ENCODE measurements around the gene FOXP1. TPM values are rescaled to one million over a fixed set of nuclear protein-coding genes. Genes with fewer than 3 reads are reported as not detected.

The FOXP1 gene
- total and polyA plus RNA-seq, 2 donors from 2014 or later: 6.7 to 87.2 TPM

DNA sequence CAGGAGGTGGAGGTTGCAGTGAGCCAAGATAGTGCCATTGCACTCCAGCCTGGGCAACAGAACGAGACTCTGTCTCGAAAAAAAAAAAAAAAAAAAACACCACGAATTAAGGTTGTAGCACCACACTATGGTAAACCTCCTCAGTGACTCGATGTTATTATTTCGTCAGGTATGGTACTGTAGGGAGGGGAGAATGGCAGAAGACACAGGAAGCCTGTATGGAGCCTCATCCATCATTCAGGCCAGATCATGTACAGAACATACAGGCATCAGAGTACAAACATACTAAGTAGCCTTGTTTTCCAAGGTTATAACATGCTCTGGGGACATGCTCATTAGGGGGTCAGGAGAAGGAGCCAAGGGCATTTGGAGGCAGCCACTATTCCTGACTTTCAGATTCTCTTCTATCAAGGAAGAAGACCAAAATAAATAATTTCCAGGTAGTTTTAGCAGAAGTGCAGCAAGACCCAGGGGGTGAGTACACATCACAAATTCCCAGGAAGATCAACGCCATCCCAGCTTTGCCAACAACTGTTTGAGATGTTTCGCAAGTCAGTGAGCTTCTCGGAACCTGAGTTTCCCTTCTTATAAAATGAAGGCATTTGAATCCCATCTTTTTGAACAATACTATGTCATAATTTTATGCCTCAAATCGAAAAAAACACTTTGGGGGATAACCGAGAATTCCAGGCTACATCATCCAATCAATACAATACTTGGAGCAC is 79.8 kb downstream of the FOXP1 start:
- no peaks in the 10 kb centered on the region for H3K27me3 ChIP-seq (ENCODE audit: control insufficient read depth, insufficient read depth, low read length)
- intact Hi-C loops (cut with DNase I): no loop called here
- TF ChIP-seq, protein P1, sequence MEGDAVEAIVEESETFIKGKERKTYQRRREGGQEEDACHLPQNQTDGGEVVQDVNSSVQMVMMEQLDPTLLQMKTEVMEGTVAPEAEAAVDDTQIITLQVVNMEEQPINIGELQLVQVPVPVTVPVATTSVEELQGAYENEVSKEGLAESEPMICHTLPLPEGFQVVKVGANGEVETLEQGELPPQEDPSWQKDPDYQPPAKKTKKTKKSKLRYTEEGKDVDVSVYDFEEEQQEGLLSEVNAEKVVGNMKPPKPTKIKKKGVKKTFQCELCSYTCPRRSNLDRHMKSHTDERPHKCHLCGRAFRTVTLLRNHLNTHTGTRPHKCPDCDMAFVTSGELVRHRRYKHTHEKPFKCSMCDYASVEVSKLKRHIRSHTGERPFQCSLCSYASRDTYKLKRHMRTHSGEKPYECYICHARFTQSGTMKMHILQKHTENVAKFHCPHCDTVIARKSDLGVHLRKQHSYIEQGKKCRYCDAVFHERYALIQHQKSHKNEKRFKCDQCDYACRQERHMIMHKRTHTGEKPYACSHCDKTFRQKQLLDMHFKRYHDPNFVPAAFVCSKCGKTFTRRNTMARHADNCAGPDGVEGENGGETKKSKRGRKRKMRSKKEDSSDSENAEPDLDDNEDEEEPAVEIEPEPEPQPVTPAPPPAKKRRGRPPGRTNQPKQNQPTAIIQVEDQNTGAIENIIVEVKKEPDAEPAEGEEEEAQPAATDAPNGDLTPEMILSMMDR (IDR thresholded peaks at IDR 0.05; ENCODE audit: borderline replicate concordance, extremely low read depth, insufficient read depth): no peak
- H3K9me3 ChIP-seq (ENCODE audit: control insufficient read depth in 2 of 3, insufficient read depth in 1 of 3, low read length in 3 of 3): no peaks in the 10 kb centered on the region
- peaks cover 0 to 3% (median 0%) of the 10 kb centered on the region in 3 donors for H3K4me1 ChIP-seq (ENCODE audit: control insufficient read depth in 2 of 3, insufficient read depth in 2 of 3, low read depth in 1 of 3, low read length in 3 of 3)
- no peak overlapping the region for H3K27ac ChIP-seq (ENCODE audit: low read depth in 2 of 2, low read length in 2 of 2)
- no peaks in the 10 kb centered on the region for H3K36me3 ChIP-seq (ENCODE audit: control insufficient read depth in 2 of 3, insufficient read depth in 3 of 3, low read length in 3 of 3)
- H3K4me3 ChIP-seq (ENCODE audit: low read length in 3 of 3): no peak overlapping the region
- H3K9ac ChIP-seq (ENCODE audit: low read length in 3 of 3): no peak overlapping the region
- DNase-seq (no peak), FAIRE-seq (no peak)

DNA sequence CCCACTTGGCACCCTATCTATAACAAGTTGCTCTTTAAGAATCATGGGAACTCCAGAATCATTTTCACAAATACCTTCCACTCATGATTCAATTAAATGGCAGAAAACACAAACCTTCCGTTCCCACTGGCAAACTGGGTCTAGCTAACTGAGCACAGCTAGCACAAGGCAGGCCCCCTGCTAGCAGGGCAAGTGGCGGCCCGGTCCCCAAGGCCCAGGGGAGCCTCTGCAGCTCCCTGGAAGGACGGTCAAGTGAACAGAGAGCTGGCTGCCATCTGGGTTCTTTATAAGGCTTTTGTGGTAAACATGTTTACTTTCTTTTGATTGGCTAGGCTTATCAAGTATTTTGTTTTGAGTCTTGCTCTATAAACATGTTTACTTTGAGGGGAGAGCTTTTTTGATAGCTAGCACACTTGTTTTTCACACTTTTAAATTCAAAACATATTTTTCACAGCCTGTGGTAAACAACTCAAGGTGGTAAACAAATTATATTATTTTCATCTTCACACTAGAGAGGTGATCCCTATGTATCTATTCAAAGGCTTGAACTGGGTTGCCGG is 81.4 kb downstream of the FOXP1 start:
- Histone ChIP-seq H3K9ac (ENCODE audit: low read length in 3 of 3) (no peak overlapping the region), H3K36me3 (ENCODE audit: control insufficient read depth in 2 of 3, insufficient read depth in 3 of 3, low read length in 3 of 3) (no peaks in the 10 kb centered on the region), H3K27ac (ENCODE audit: low read depth in 2 of 2, low read length in 2 of 2) (no peak overlapping the region), H3K4me3 (ENCODE audit: low read length in 3 of 3) (no peak overlapping the region), H3K9me3 (ENCODE audit: control insufficient read depth in 2 of 3, insufficient read depth in 1 of 3, low read length in 3 of 3) (no peaks in the 10 kb centered on the region), H3K27me3 (ENCODE audit: control insufficient read depth, insufficient read depth, low read length) (no peaks in the 10 kb centered on the region), H3K4me1 (ENCODE audit: control insufficient read depth in 2 of 3, insufficient read depth in 2 of 3, low read depth in 1 of 3, low read length in 3 of 3) (peaks cover 0 to 11% (median 0%) of the 10 kb centered on the region in 3 donors)
- FAIRE-seq (no peak), DNase-seq (no peak)
- intact Hi-C loops (cut with DNase I): no loop called here
- TF ChIP-seq, protein P1 (IDR thresholded peaks at IDR 0.05; ENCODE audit: borderline replicate concordance, extremely low read depth, insufficient read depth): no peak

DNA sequence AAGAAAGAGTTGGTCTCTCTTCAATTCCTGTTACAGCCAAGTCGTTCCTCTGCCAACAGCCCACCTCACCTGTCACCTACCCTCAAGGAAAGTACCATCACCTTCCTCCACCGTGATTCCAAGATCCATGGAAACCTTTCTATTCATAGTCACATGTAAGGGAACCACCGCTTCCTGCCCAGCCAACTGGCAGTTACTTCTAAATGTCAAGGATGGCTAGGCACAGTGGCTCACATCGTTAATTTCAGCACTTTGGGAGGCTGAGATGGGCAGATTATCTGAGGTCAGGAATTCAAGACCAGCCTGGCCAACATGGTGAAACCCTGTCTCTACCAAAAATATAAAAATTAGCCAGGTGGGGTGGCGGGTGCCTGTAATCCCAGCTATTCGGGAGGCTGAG is 82.8 kb downstream of the FOXP1 start:
- H3K27ac ChIP-seq (ENCODE audit: low read depth in 2 of 2, low read length in 2 of 2): no peak overlapping the region
- no peak overlapping the region for H3K4me3 ChIP-seq (ENCODE audit: low read length in 3 of 3)
- H3K36me3 ChIP-seq (ENCODE audit: control insufficient read depth in 2 of 3, insufficient read depth in 3 of 3, low read length in 3 of 3): no peaks in the 10 kb centered on the region
- H3K9ac ChIP-seq (ENCODE audit: low read length in 3 of 3): no peak overlapping the region
- intact Hi-C loops (cut with DNase I): no loop called here
- TF ChIP-seq, protein P1 (IDR thresholded peaks at IDR 0.05; ENCODE audit: borderline replicate concordance, extremely low read depth, insufficient read depth): no peak
- no peak for FAIRE-seq
- H3K4me1 ChIP-seq (ENCODE audit: control insufficient read depth in 2 of 3, insufficient read depth in 2 of 3, low read depth in 1 of 3, low read length in 3 of 3): peaks cover 0 to 13% (median 0%) of the 10 kb centered on the region in 3 donors
- H3K9me3 ChIP-seq (ENCODE audit: control insufficient read depth in 2 of 3, insufficient read depth in 1 of 3, low read length in 3 of 3): no peaks in the 10 kb centered on the region
- no peaks in the 10 kb centered on the region for H3K27me3 ChIP-seq (ENCODE audit: control insufficient read depth, insufficient read depth, low read length)
- DNase-seq: no peak
